ENCODE measurements around the gene SF3A2. TPM values are rescaled to one million over a fixed set of nuclear protein-coding genes. Genes with fewer than 3 reads are reported as not detected.
A peak's percentile ranks its signal among the peaks of the same experiment; 100 is the strongest.
"Not testable (repeated sequence)": the region's sequence is repeated elsewhere in the genome, so short reads cannot be mapped to it uniquely, and the experiment has no call there.

SF3A2 gene
- total and polyA plus RNA-seq, 4 donors, result 23.8 to 64.9 (median 59.1) TPM

DNA sequence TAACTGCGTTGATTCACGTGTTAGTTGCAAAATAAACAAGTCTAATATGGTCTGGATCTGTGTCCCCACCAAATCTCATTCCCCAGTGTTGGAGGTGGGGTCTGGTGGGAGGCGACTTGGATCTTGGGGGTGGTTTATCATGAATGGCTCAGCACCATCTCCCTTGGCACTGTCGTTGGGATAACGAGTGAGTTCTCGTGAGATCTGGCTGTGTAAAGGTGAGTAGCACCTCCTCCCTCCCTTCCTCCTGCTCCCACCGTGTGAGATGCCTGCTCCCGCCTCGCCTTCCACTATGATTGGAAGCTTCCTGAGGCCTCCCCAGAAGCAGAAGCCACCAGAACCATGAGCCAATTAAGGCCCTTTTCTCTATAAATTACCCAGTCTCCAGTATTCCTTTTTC, 40.5 kb downstream of the SF3A2 start:
- Histone ChIP-seq H3K27ac (ENCODE audit: low read depth in 1 of 2, low read length in 2 of 2) (no peak overlapping the region), H3K4me3 (ENCODE audit: low read length in 2 of 2) (no peak overlapping the region), H3K9me3 (ENCODE audit: control insufficient read depth, low read length) (no peaks in the 10 kb centered on the region), H3K36me3 (ENCODE audit: control insufficient read depth in 1 of 2, insufficient read depth in 2 of 2, low read length in 1 of 2) (no peaks in the 10 kb centered on the region), H3K4me1 (ENCODE audit: control insufficient read depth in 1 of 2, insufficient read depth in 2 of 2, low read length in 2 of 2) (no peaks in the 10 kb centered on the region), H3K27me3 (ENCODE audit: control insufficient read depth in 1 of 2, insufficient read depth in 2 of 2, low read length in 1 of 2) (no peaks in the 10 kb centered on the region)
- intact Hi-C loops (cut with DNase I), result no loop called here
- 82% methylated on average over 9 of the region's 9 CpGs for WGBS, 2 donors
- no peak for ATAC-seq (ENCODE audit: low FRiP score)
- no peak for DNase-seq

DNA sequence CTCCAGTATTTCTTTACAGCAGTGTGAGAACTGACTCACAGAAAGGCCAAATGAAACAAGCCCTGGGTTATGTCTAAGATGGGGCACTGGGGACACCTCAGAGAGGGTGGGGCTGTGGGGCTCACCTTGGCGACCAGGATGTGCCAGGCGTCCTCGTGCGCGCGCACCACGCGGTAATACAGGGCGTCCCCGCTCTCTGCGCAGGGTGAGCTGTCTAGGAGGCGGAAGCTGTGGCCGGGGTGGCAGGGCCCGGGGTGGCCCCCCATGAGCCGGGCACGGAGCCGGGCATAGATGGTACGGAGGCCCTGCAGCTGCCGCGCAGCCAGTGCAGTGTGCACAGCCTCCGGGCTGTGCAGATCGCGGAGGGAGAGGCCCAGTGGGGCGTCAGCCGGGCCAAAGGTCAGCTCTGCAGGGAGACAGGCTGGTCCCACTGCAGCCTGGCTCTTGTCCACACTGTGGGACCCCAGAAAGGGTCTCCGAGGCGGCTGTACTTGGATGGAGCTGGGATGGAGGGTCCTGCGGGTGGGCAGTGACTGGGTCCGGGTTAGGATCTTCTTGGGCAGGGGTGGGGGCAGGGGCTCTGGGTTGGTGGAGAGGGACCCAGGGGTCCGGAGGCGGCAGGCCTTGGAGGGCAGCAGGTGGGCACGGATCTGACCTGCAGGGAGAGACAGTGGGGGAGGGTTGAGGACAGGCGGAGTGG, 42.0 kb downstream of the SF3A2 start:
- no peak overlapping the region for H3K4me3 ChIP-seq (ENCODE audit: low read length in 2 of 2)
- H3K9me3 ChIP-seq (ENCODE audit: control insufficient read depth, low read length), result no peaks in the 10 kb centered on the region
- no peaks in the 10 kb centered on the region for H3K36me3 ChIP-seq (ENCODE audit: control insufficient read depth in 1 of 2, insufficient read depth in 2 of 2, low read length in 1 of 2)
- WGBS, 2 donors, result 86 to 87% methylated on average over 33 of the region's 33 CpGs
- no peak overlapping the region for H3K27ac ChIP-seq (ENCODE audit: low read depth in 1 of 2, low read length in 2 of 2)
- no peak for DNase-seq
- H3K27me3 ChIP-seq (ENCODE audit: control insufficient read depth in 1 of 2, insufficient read depth in 2 of 2, low read length in 1 of 2), result no peaks in the 10 kb centered on the region
- no peaks in the 10 kb centered on the region for H3K4me1 ChIP-seq (ENCODE audit: control insufficient read depth in 1 of 2, insufficient read depth in 2 of 2, low read length in 2 of 2)
- intact Hi-C loops (cut with DNase I), result no loop called here
- no peak for ATAC-seq (ENCODE audit: low FRiP score)

DNA sequence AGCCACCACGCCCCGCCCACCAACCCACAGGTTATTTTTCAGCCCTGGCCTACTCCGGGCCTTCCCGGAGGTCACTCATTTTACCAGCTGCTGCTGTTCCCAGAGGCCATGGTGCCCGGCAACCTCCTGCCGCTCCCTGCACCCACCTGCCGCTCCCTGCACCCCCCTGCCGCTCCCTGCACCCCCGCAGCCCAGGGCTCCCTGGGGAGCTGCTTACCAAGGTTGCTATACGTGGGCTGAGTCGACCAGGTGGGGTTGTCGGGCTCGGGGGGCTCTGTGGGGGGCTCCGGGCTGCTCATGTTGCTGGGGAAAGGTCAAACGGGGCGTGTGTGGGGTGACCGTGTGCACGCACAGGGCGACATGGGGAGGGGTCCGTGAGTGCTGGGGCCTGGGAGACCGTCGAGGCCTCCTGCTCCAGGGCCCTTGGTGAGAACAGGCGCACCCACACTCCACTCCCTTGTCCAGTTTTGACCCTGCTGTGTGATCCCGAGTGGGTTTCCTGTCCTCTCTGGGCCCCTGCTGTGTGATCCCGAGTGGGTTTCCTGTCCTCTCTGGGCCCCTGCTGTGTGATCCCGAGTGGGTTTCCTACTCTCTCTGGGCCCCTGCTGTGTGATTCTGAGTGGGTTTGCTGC, 44.1 kb downstream of the SF3A2 start:
- no peaks in the 10 kb centered on the region for H3K27me3 ChIP-seq (ENCODE audit: control insufficient read depth in 1 of 2, insufficient read depth in 2 of 2, low read length in 1 of 2)
- no peak for DNase-seq
- 77% methylated on average over 26 of the region's 26 CpGs for WGBS, 2 donors

DNA sequence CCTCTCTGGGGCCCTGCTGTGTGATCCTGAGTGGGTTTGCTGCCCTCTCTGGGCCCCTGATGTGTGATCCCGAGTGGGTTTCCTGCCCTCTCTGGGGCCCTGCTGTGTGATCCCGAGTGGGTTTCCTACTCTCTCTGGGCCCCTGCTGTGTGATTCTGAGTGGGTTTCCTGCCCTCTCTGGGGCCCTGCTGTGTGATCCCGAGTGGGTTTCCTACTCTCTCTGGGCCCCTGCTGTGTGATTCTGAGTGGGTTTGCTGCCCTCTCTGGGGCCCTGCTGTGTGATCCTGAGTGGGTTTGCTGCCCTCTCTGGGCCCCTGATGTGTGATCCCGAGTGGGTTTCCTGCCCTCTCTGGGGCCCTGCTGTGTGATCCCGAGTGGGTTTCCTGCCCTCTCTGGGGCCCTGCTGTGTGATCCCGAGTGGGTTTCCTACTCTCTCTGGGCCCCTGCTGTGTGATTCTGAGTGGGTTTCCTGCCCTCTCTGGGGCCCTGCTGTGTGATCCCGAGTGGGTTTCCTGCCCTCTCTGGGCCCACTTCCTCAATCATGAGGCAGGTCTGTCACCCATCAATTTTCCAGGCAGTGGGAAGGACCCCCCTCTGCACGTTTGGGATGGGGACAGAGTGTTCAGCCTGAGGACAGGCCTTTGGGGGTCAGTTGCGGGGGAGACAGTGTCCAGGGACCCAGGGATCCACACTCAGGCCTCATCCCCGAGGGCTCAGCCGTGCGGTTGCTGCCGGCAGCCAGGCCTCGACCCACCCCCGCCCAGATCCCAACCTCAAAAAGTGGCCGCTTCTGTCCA, 44.8 kb downstream of the SF3A2 start:
- DNase-seq; H3K4me3 ChIP-seq (ENCODE audit: low read length in 2 of 2); H3K27ac ChIP-seq (ENCODE audit: low read depth in 1 of 2, low read length in 2 of 2); intact Hi-C loops (cut with DNase I); H3K9me3 ChIP-seq (ENCODE audit: control insufficient read depth, low read length); H3K36me3 ChIP-seq (ENCODE audit: control insufficient read depth in 1 of 2, insufficient read depth in 2 of 2, low read length in 1 of 2); H3K27me3 ChIP-seq (ENCODE audit: control insufficient read depth in 1 of 2, insufficient read depth in 2 of 2, low read length in 1 of 2); H3K4me1 ChIP-seq (ENCODE audit: control insufficient read depth in 1 of 2, insufficient read depth in 2 of 2, low read length in 2 of 2): not testable (repeated sequence)
- 35 to 36% methylated on average over 15 to 16 of the region's 16 CpGs for WGBS, 2 donors
- ATAC-seq (ENCODE audit: low FRiP score), result peak; percentile 31

More for the DNA sequence above, 44.1 kb downstream of the SF3A2 start:
- no peak overlapping the region for H3K27ac ChIP-seq (ENCODE audit: low read depth in 1 of 2, low read length in 2 of 2)
- no peak overlapping the region for H3K4me3 ChIP-seq (ENCODE audit: low read length in 2 of 2)
- no peaks in the 10 kb centered on the region for H3K36me3 ChIP-seq (ENCODE audit: control insufficient read depth in 1 of 2, insufficient read depth in 2 of 2, low read length in 1 of 2)
- H3K9me3 ChIP-seq (ENCODE audit: control insufficient read depth, low read length), result no peaks in the 10 kb centered on the region
- ATAC-seq (ENCODE audit: low FRiP score), result no peak
- intact Hi-C loops (cut with DNase I), result no loop called here
- H3K4me1 ChIP-seq (ENCODE audit: control insufficient read depth in 1 of 2, insufficient read depth in 2 of 2, low read length in 2 of 2), result no peaks in the 10 kb centered on the region

DNA sequence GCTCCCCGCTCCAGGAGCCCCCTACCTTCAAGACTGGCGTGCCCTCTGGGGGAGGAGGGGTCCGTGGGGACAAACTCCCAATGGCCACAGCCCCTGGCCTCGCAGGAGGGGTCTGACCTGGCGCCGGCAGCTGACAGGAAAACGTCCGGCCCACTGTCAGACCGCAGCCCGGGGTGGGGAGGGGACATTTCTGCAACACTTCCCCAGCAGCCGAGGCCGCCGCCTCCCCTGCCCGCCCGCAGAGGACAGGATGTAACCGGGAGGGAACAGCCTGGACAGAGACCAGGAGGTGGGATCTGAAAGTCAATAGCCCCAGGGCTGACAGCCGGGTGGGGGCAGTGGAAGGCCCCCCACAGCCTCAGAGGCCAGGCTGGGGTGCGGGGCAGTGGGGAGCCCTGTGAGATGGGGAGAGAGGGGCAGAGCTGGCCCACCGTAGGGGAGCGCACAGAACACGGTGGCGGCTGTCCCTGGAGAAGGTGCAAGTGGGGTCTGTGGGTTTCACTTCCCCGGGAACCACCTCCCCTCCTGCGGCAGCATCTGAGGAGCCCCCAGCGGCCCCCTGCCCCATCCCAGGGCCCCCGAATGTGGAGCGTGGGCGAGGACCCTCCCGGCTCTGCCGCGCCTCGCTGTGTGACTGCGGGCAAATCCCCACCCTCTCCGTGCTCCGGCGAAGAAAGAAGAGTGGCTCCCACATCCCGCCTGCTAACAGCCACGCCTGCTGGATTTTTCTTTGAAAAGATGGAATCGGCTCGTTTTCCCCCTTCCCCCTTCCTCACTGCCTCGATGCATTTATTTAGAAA, 45.6 kb downstream of the SF3A2 start, which contains the start of gene PEAK3:
PEAK3 (minus strand) TSS at position 114 of the 800 bp plus-strand sequence. CDS start 1,244 bp downstream, outside the sequence.
- H3K9me3 ChIP-seq (ENCODE audit: control insufficient read depth, low read length), result no peaks in the 10 kb centered on the region
- peak; percentile 89 to 90 for DNase-seq
- ATAC-seq (ENCODE audit: low FRiP score), result peak; percentile 56
- WGBS, 2 donors, result 21 to 30% methylated on average over 38 to 41 of the region's 41 CpGs
- no peak within 1 kb of the TSS for H3K4me3 ChIP-seq (ENCODE audit: low read length in 2 of 2)
- H3K27ac ChIP-seq (ENCODE audit: low read depth in 1 of 2, low read length in 2 of 2), result no peak within 1 kb of the TSS
- H3K4me1 ChIP-seq (ENCODE audit: control insufficient read depth in 1 of 2, insufficient read depth in 2 of 2, low read length in 2 of 2), result no peaks in the 10 kb centered on the region
- H3K27me3 ChIP-seq (ENCODE audit: control insufficient read depth in 1 of 2, insufficient read depth in 2 of 2, low read length in 1 of 2), result no peaks in the 10 kb centered on the region
- no peaks in the 10 kb centered on the region for H3K36me3 ChIP-seq (ENCODE audit: control insufficient read depth in 1 of 2, insufficient read depth in 2 of 2, low read length in 1 of 2)
- intact Hi-C loops (cut with DNase I), result no loop called here

DNA sequence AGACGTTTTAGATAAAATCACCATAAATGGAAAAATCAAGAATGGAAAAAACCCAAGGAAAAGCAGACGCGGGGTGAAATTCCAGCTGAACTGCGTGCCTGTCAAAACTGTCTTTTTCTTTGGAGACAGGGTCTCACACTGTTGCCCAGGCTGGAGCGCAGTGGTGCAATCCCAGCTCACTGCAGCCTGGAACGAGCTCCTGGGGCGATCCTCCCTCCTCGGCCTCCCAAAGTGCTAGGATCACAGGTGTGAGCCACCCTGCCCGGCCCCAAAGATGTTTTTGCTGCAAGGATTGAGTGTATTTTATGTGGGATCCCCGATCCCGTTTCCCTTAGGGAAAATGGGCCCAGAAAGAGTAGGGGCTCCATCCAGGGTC, 46.2 kb downstream of the SF3A2 start:
- WGBS, 2 donors, result 80 to 86% methylated on average over 11 of the region's 11 CpGs
- H3K36me3 ChIP-seq (ENCODE audit: control insufficient read depth in 1 of 2, insufficient read depth in 2 of 2, low read length in 1 of 2), result no peaks in the 10 kb centered on the region
- ATAC-seq (ENCODE audit: low FRiP score), result no peak
- no peaks in the 10 kb centered on the region for H3K4me1 ChIP-seq (ENCODE audit: control insufficient read depth in 1 of 2, insufficient read depth in 2 of 2, low read length in 2 of 2)
- H3K4me3 ChIP-seq (ENCODE audit: low read length in 2 of 2), result no peak overlapping the region
- no peaks in the 10 kb centered on the region for H3K9me3 ChIP-seq (ENCODE audit: control insufficient read depth, low read length)
- no peak for DNase-seq
- intact Hi-C loops (cut with DNase I), result no loop called here
- no peak overlapping the region for H3K27ac ChIP-seq (ENCODE audit: low read depth in 1 of 2, low read length in 2 of 2)
- H3K27me3 ChIP-seq (ENCODE audit: control insufficient read depth in 1 of 2, insufficient read depth in 2 of 2, low read length in 1 of 2), result no peaks in the 10 kb centered on the region

DNA sequence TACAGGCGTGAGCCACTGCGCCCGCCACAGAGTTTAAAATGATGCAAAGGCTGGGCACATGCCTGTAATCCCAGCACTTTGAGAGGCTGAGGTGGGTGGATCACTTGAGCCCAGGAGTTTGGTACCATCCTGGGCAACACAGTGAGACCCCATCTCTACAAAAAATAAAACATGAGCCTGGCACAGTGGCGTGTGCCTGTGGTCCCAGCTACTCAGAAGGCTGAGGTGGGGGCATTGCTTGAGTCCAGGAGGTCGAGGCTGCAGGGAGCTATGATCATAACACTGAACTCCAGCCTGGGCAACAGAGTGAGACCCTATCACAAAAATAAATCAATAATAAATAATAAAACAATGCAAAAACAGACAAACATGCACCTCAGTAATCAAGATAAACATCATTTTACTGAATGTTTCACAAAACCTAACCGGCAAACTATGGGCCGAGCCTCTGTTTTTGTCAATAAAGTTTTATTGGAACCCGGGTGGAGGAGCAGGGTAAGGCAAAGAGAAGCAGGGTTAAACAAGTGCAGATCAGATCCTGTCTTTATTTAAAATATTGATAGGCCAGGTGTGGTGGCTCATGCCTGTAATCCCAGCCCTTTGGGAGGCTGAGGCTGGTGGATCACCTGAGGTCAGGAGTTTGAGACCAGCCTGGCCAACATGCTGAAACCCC, 47.3 kb downstream of the SF3A2 start:
- Histone ChIP-seq H3K9me3 (ENCODE audit: control insufficient read depth, low read length) (no peaks in the 10 kb centered on the region), H3K4me3 (ENCODE audit: low read length in 2 of 2) (no peak overlapping the region), H3K27me3 (ENCODE audit: control insufficient read depth in 1 of 2, insufficient read depth in 2 of 2, low read length in 1 of 2) (no peaks in the 10 kb centered on the region), H3K4me1 (ENCODE audit: control insufficient read depth in 1 of 2, insufficient read depth in 2 of 2, low read length in 2 of 2) (no peaks in the 10 kb centered on the region), H3K27ac (ENCODE audit: low read depth in 1 of 2, low read length in 2 of 2) (no peak overlapping the region), H3K36me3 (ENCODE audit: control insufficient read depth in 1 of 2, insufficient read depth in 2 of 2, low read length in 1 of 2) (no peaks in the 10 kb centered on the region)
- intact Hi-C loops (cut with DNase I), result no loop called here
- DNase-seq (no peak), ATAC-seq (ENCODE audit: low FRiP score) (no peak)
- WGBS, 2 donors, result 95 to 97% methylated on average over 8 of the region's 8 CpGs

Measured in aorta (tissue), 5 donors.